GM18511 (cell line): ENCODE results near the gene NCBP3.

Experiments
- ATAC-seq: cut with Tn5 transposase; IDR thresholded peaks from one replicate; pipeline ENCODE4 v1.9.1; 2021; ENCODE audit warnings: mild to moderate bottlenecking, moderate library complexity; ENCODE audit not compliant: unreplicated experiment

NCBP3 gene

GRCh38 chr17:3813171-3813570, 32.9 kb downstream of the NCBP3 start:
- no peak for ATAC-seq

DNA sequence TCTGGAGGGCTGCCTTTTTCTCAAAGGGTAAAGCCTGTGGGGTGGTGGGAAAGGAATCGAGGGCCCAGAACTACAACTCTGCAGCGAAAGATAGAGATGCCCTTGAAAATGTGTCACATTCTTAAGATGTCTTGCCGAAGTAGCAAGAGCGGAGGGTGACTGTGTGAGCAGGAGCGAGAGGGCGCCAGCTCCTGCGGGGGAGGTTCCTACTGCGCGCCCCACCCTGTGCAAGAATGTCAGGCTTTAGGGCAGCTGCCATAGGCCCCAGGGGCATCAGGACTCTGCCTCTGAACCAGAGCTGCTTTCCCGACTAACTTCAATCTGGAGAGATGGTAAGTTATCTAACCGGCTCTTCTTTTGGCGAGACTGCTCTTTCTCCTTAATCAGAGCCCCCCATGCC, 33.3 kb downstream of the NCBP3 start:
- ATAC-seq = no peak

DNA sequence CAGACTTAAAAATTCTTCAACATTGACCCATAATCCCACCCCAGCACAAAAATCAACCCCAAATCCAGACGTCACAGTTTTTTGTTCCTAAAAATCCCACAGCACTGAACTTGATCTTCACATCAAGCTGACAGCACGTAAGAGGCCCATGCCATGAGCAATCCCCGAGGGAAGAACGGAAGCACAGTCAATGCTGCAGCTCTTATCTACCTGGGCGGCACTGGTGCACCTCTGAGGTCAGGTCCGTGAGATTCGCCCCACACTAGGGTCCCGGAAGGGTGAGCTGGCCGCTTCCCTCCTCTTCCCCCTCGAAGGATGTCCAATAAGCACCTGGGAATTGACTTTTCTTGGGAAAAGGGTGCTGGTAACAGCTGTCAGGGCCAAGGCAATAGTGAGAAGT, 33.8 kb downstream of the NCBP3 start:
- ATAC-seq = no peak

- ATAC-seq = no peak
Observed at GRCh38 chr17:3810019-3810418, 36.0 kb downstream of the NCBP3 start.

GRCh38 chr17:3809135-3809534, 36.9 kb downstream of the NCBP3 start:
- no peak for ATAC-seq

DNA sequence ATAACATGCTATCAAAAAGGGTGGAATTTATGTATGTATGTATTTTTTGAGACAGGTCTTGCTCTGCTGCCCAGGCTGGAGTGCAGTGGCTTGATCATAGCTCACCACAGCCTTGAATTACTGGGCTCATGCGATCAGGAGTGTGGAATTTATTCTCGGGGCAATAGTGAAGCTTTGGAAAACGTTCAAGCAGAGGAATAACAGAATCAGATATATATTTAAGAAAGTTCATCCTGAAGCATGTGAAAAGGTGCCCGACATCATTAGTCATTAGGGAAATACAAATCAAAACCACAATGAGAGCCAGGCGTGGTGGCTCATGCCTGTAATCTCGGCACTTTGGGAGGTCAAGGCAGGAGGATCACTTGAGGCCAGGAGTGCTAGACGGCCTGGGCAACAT, 37.3 kb downstream of the NCBP3 start:
- no peak for ATAC-seq

- ATAC-seq = no peak
Observed at GRCh38 chr17:3805581-3805980, 40.5 kb downstream of the NCBP3 start.

GRCh38 chr17:3804503-3804931, 41.5 kb downstream of the NCBP3 start:
- peak; percentile 81 for ATAC-seq

GRCh38 chr17:3803308-3803640, 42.8 kb downstream of the NCBP3 start:
- no peak for ATAC-seq

DNA sequence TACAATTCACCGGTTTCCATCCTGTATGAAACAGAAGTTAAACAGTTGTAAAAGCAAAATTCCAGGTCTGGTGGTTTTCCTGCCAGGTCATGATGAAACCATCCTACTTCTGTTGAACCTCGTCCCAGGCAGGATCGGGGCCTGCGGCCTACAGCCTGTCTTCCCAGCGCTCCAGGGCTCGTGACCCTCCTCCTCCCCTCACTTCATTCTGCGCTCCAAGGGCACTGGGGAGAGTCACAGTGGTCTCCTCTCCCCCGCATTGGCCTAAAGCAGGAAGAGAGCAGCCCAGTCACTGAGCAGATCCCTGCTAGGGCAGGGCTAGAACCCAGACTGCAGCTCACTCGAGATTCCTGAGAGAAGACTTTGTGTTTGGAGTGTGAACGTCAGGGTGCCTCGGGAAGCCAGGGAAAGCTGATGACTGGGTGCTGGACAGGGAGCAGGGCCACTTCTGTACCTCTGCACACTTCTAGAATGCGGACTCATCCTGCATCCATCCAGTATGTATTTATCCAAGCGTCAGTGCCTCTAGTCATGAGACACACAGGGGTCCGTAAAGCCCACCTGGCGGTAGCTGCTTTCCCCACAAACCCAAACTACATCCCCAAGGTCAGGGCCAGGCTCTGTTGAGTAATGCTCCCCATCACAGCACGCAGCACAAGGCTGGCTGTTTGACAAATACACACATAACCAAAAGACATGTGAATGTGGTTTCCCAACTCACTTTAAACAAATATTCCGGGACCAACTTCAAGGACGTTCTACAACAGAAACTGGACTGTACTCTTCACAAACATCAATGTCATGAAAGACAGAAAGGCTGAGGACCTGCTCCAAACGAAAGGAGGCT, 43.4 kb downstream of the NCBP3 start:
- ATAC-seq = no peak

- ATAC-seq = no peak
Observed at GRCh38 chr17:3801792-3802191, 44.3 kb downstream of the NCBP3 start.

DNA sequence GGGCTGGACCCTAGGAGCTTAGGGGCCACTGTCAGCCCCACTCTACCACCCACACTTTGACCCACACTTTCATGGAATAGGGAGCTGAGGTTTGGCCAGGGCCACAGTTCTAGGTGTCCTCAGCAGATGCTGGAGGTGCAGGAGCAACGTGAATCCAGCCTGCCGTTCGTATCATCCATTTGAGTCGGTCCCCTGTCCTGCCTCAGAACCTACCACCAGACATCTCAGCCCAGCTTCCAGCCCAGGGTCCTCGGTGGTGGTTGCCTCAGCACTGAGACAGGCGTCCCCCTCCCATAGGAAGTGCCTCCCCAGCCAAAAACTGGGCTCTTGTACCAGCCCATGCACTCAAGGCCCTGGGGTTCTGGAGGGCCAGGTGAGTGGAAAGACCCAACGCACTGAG, 44.7 kb downstream of the NCBP3 start:
- ATAC-seq = no peak

GRCh38 chr17:3800362-3801271, 45.4 kb downstream of the NCBP3 start, which contains the start of gene ITGAE:
TSS of gene ITGAE (minus strand) at chr17:3801188. CDS start at chr17:3801144, 44 bp downstream.
- ATAC-seq = no peak

GRCh38 chr17:3799181-3799945, 46.7 kb downstream of the NCBP3 start:
- no peak for ATAC-seq

DNA sequence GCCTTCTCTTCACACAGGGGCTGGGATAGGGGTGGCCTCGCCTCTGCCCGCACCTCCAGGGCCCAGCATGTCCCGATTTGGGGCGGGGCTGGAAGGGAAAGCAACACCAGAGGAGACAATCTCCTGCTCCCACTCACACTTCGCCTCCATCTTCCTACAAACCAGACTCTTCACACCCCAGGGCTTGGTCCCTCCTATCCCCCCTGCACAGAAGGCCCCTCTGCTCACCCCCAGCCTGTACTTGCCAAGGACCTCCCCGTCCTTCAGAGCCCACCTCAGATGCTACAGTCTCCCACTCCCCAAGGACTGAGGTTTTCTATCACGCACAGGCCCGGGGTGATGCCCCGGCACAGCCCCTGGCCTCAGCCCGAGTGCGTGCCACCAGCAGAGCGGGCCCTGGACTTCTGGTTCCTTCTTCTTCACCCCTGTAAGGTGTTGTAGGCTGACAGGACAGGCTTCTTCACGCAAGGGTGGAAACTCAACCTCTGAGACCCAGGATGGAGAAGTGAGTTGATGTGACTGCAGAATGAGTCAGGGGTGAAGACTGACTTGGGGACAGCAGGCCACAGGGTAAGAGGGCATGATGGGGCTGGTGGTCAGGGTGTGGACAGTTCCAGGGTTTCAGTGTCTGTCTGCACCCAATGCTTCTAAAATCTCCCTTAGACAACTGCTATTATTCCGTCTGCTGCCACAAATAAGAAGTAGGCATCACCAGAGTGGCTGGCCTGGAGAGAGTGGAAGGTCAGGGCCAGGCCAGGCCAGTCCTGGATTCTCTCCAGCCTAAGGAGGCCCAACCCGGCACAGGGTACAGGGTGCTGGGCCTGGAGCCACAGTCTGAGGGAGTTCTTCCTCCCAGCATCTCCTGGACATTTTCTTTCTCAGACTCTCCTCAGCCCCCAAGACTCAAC, 47.5 kb downstream of the NCBP3 start:
- no peak for ATAC-seq

GRCh38 chr17:3796822-3797170, 49.2 kb downstream of the NCBP3 start:
- peak; percentile 39 for ATAC-seq

DNA sequence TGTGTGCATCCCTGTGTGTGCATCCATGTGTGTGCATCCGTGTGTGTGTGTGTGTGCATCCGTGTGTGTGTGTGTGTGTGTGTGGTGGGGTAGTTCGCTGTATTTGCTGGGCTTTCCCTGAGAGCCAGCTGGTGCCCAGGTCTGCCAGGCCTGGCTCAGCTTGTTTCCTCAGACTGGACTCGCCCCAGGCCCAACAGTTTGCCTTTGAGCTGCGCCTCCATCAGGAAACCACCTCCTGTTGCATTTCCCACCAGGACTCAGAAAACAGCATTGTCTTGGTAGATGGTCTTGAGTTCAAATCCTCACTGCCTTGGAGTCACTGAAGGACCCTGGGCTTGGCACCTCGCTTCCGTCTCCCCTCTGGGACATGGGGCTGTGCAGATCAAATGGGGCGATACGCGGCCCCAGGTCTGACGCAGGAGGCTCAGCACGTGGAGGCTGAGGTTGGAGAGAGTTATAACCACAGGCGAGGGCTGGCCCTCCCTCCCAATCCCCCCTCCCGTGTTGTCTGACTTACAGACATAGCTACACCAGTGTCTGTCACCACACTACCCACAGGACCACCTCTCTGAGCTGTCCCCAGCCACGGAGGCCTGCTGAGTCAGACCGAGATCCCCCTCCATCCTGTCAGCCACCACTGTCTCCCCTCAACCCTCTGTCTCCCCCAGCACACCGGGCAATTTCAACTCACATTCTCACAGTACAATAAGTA, 49.8 kb downstream of the NCBP3 start:
- peak; percentile 78 for ATAC-seq

DNA sequence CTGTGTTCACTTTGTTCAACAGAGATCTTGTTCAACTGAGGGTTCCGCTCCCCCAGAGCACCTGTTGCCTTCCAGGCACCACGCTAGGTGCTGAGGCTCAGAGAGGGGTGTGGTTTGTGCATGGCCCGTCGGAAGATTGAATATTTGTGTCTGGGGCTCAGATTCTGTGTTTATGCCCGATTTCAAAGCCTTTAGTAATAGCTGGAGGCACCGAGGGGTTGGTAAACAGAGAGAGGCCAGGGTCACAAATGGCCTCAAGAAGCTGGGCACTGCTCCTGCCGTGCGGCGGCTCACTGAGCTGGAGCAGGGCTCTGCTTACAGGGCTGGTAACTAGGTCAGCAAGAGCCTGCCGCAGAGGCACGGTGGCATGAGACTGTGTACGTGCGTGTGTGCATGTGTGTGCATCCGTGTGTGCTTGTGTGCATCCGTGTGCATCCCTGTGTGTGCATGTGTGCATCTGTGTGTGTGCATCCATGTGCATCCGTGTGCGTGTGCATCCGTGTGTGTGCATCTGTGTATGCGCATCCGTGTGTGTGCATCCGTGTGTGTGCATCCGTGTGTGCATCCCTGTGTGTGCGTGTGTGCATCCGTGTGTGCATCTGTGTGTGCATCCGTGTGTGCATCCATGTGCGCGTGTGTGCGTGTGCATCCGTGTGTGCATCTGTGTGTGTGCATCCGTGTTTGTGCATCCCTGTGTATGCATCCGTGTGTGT, 50.5 kb downstream of the NCBP3 start:
- no peak for ATAC-seq
